ENCODE measurements around the gene EME1.
A peak's percentile ranks its signal among the peaks of the same experiment; 100 is the strongest.

The EME1 gene

GRCh38 chr17:50372222-50372757, 739 bp upstream of the EME1 start:
- H3K36me3 ChIP-seq, result peaks cover 44% of the 10 kb centered on the region
- peak overlapping the region; percentile 97 for H3K4me3 ChIP-seq (ENCODE audit: low read depth, low read length)
- DNase-seq, result no peak
- no peaks in the 10 kb centered on the region for H3K9me3 ChIP-seq
- no peak for TF ChIP-seq CTCF (IDR thresholded peaks at IDR 0.05; ENCODE audit: low read depth, low read length)
- H3K27me3 ChIP-seq, result no peaks in the 10 kb centered on the region
- H3K4me1 ChIP-seq, result 0 out of 2 replicates have a peak, but pooled peaks cover 2% of the 10 kb centered on the region

DNA sequence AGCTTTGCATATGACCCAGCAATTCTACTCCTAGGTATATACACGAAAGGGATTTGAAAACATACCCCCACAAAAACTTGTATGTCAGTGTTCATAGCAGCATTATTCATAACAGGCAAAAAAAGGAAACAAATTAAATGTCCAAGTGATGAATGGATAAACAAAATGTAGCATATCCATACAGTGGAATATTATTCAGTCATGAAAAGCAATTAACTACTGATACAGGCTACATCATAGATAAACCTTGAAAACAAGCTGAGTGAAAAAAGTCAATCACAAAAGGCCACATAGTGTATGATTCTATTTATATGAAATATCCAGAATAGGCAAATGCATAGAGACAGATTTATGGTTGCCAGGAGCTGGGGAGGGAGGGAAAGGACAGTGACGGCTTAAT, 676 bp downstream of the EME1 start:
- Histone ChIP-seq H3K4me3 (ENCODE audit: low read depth, low read length) (peak overlapping the region; percentile 97), H3K9me3 (no peaks in the 10 kb centered on the region), H3K4me1 (0 out of 2 replicates have a peak, but pooled peaks cover 2% of the 10 kb centered on the region), H3K36me3 (peaks cover 30% of the 10 kb centered on the region), H3K27me3 (no peaks in the 10 kb centered on the region)
- no peak for TF ChIP-seq CTCF (IDR thresholded peaks at IDR 0.05; ENCODE audit: low read depth, low read length)
- no peak for DNase-seq

- Histone ChIP-seq H3K36me3 (peaks cover 28% of the 10 kb centered on the region), H3K27me3 (no peaks in the 10 kb centered on the region), H3K9me3 (no peaks in the 10 kb centered on the region), H3K4me3 (ENCODE audit: low read depth, low read length) (no peak overlapping the region), H3K4me1 (0 out of 2 replicates have a peak, but pooled peaks cover 2% of the 10 kb centered on the region)
- no peak for TF ChIP-seq CTCF (IDR thresholded peaks at IDR 0.05; ENCODE audit: low read depth, low read length)
- DNase-seq, result no peak
Measured at GRCh38 chr17:50375858-50376538, 3.0 kb downstream of the EME1 start.

- Histone ChIP-seq H3K4me3 (ENCODE audit: low read depth, low read length) (no peak overlapping the region), H3K27me3 (no peaks in the 10 kb centered on the region), H3K36me3 (peaks cover 49% of the 10 kb centered on the region), H3K9me3 (no peaks in the 10 kb centered on the region), H3K4me1 (no peaks in the 10 kb centered on the region)
- no peak for DNase-seq
- no peak for TF ChIP-seq CTCF (IDR thresholded peaks at IDR 0.05; ENCODE audit: low read depth, low read length)
Measured at GRCh38 chr17:50379351-50380132, 6.5 kb downstream of the EME1 start.

DNA sequence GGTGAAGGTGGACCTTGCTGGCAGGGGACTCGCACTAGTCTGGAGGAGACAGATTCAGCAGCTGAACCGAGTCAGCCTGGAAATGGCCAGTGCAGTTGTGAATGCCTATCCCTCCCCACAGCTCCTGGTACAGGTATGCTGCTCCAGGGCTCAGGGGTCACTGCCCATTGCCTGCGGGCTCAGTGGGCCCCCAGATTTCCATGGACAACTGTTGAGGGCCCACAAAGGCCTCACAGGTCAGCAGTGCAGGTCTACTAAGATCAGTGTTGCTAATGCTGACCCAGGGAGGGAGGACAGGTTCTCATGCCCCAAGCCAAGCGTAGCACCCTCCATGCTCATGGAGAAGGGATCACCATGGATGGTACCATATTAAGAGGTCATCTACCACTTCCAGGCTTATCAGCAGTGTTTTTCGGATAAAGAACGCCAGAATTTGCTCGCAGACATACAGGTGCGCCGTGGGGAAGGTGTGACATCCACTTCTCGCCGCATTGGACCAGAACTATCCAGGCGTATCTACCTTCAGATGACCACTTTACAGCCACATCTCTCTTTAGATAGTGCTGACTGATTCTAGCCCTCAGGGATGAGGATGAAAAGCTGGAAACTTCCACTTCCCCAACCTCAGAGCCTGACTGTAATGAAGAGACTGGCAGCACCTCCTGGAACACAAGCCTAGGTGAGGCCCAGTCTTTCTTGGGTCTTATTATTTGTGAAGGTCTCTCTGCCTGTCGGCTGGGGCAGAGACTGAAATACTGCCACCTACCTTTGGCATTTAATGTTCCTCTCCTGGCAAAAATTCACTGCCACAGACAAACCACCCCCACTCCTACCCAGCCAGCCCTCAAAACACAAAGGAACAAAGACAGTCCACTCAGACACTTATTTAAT, 7.6 kb downstream of the EME1 start:
- Histone ChIP-seq H3K4me3 (ENCODE audit: low read depth, low read length) (no peak overlapping the region), H3K4me1 (no peaks in the 10 kb centered on the region), H3K36me3 (peaks cover 60% of the 10 kb centered on the region), H3K27me3 (no peaks in the 10 kb centered on the region), H3K9me3 (no peaks in the 10 kb centered on the region)
- peak; percentile 35; the same call in 1 of the 2 replicates for TF ChIP-seq CTCF (IDR thresholded peaks at IDR 0.05; ENCODE audit: low read depth, low read length)
- DNase-seq, result no peak
